Mammary epithelial cell (primary cell): ENCODE measurements around the gene ADRB1.

ENCODE experiments used
- CTCF ChIP-seq, 2 donors: IDR thresholded peaks in 1 of 2; conservative IDR thresholded peaks in 1 of 2; 2 replicates each; pipeline ENCODE4 v1.5.1; 2011 to 2012; ENCODE audit warnings: inconsistent platforms in 2 of 2, low read length in 2 of 2, mild to moderate bottlenecking in 2 of 2, control low read depth in 1 of 2, low read depth in 1 of 2; ENCODE audit not compliant: insufficient read depth in 1 of 2; ENCODE audit errors: extremely low read depth in 1 of 2
- EZH2 ChIP-seq: IDR thresholded peaks from 2 replicates; pipeline ENCODE4 v1.6.1; 2012; ENCODE audit warnings: low read length, inconsistent platforms, borderline replicate concordance

DNA sequence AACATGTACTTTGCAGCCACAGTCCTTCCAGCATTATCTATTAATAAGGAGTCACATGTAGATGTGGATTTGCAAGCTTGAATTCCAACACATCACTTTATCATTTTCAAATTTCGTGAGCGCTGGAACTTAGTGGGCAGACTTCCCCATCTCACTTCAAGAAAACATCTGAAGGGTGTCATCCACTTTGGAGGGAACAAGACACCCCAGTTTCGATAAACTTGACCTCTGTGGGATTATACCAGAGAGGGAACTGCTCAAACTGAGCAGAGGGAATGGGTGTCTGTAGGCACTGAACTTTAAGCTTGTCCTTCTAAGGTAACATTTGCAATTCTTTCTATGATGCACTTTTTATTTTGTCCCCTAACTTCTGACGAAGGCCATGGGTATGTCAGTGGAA lies 27.5 kb downstream of the ADRB1 start:
- TF ChIP-seq CTCF (conservative IDR thresholded peaks at IDR 0.05 in 1 of 2, IDR thresholded peaks at IDR 0.05 in 1 of 2; ENCODE audit: extremely low read depth in 1 of 2, insufficient read depth in 1 of 2, low read depth in 1 of 2, low read length in 2 of 2) (no peak), EZH2 (no peak)
